Heart left ventricle (tissue), 13 donors: Measurements from ENCODE around the gene KRTAP27-1.

Source experiments
- POLR2A ChIP-seq, 2 donors: fragments of 450-650 bp; IDR thresholded peaks; one replicate each; pipeline ENCODE4 v1.6.1; 2017; ENCODE audit warnings: antibody characterized with exemption in 2 of 2, mild to moderate bottlenecking in 2 of 2, moderate library complexity in 2 of 2
- TF ChIP-seq, protein P1 (sequence below), 12 donors: fragments of 200-600 bp; sonication (generic) in 4 of 12; IDR thresholded peaks; one replicate each; pipeline versions ENCODE4 v1.5.0 to v1.8.0; 2018 to 2022; ENCODE audit warnings: antibody characterized with exemption in 12 of 12, mild to moderate bottlenecking in 5 of 12
- donor health status: ischemic (EF 13 %, LVEDD 7.1; RV severe dilation, severe dysfunction).
- donor health status: DM: no; HTN: yes; CAD: no.
- donor health status: DM: no; HTN: no; CAD: no.
- donor health status: ischemic (EF 25% LVEDD 6.9; RV normal size, moderate dysfunction).
- donor health status: ischemic (EF 25% LVEDD 5.7; RV mildly dilated, moderate dysfunction).
- donor health status: ischemic (EF 35%, LVEDD 5.7; RV mildly dilated, moderate dysfunction).
- donor health status: nonischemic (EF 11% LVEDD 7.7; RV severe dilation, severe dysfunction).
- donor health status: DM: yes; HTN: yes; CAD: no.
- donor health status: PGD.
- donor health status: ischemic (EF 29% LVEDD 5.4; RV normal size, mild dysfunction).
- donor health status: nonischemic (EF 23%, LVEDD 6.1; RV moderate dilation, normal function).

GRCh38 chr21:30320215-30320614 lies 17.3 kb downstream of the KRTAP27-1 start, which contains the start of gene KRTAP26-1:
- TF ChIP-seq, protein P1, sequence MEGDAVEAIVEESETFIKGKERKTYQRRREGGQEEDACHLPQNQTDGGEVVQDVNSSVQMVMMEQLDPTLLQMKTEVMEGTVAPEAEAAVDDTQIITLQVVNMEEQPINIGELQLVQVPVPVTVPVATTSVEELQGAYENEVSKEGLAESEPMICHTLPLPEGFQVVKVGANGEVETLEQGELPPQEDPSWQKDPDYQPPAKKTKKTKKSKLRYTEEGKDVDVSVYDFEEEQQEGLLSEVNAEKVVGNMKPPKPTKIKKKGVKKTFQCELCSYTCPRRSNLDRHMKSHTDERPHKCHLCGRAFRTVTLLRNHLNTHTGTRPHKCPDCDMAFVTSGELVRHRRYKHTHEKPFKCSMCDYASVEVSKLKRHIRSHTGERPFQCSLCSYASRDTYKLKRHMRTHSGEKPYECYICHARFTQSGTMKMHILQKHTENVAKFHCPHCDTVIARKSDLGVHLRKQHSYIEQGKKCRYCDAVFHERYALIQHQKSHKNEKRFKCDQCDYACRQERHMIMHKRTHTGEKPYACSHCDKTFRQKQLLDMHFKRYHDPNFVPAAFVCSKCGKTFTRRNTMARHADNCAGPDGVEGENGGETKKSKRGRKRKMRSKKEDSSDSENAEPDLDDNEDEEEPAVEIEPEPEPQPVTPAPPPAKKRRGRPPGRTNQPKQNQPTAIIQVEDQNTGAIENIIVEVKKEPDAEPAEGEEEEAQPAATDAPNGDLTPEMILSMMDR (IDR thresholded peaks at IDR 0.05), result no peak
- no peak for TF ChIP-seq POLR2A (IDR thresholded peaks at IDR 0.05)
